Central memory CD8-positive, alpha-beta T cell (primary cell): Measurements from ENCODE around the gene HSBP1L1.
"Not testable (repeated sequence)": the region's sequence is repeated elsewhere in the genome, so short reads cannot be mapped to it uniquely, and the experiment has no call there.

ENCODE experiments used
- ATAC-seq: fragments of 150-1000 bp; cut with Tn5 transposase; replicated peaks from 2 replicates; pipeline ENCODE4 v1.10.0; 2022; ENCODE audit warnings: mild to moderate bottlenecking, moderate FRiP score, moderate number of reproducible peaks; ENCODE audit not compliant: poor library complexity, severe bottlenecking; ENCODE audit errors: extremely low read depth
- DNase-seq, 2 donors: peaks; one replicate each; pipeline ENCODE4 v3.0.0; 2021; ENCODE audit warnings: low spot score in 2 of 2
- H3K27ac Mint-ChIP-seq: one replicate; pipeline ENCODE4 v1.8.0; 2022; ENCODE audit warnings: low read depth, mild to moderate bottlenecking, moderate library complexity, mixed read lengths
- H3K27me3 Mint-ChIP-seq: one replicate; pipeline ENCODE4 v1.8.0; 2022; ENCODE audit warnings: mixed read lengths
- H3K36me3 Mint-ChIP-seq: one replicate; pipeline ENCODE4 v1.8.0; 2022; ENCODE audit warnings: mild to moderate bottlenecking, moderate library complexity, mixed read lengths; ENCODE audit not compliant: insufficient read depth
- H3K4me1 Mint-ChIP-seq: one replicate; pipeline ENCODE4 v1.8.0; 2022; ENCODE audit warnings: mixed read lengths
- H3K4me3 Mint-ChIP-seq: one replicate; pipeline ENCODE4 v1.8.0; 2022; ENCODE audit warnings: mild to moderate bottlenecking, moderate library complexity, mixed read lengths
- H3K9me3 Mint-ChIP-seq: one replicate; pipeline ENCODE4 v1.8.0; 2022; ENCODE audit warnings: mixed read lengths

Gene HSBP1L1

GRCh38 chr18:79952456-79952995, 11.9 kb upstream of the HSBP1L1 start:
- Mint-ChIP-seq H3K36me3 (peaks cover 12% of the 10 kb centered on the region), H3K9me3 (no peaks in the 10 kb centered on the region), H3K4me3 (peak overlapping the region; percentile 37), H3K27me3 (no peaks in the 10 kb centered on the region), H3K27ac (no peak overlapping the region), H3K4me1 (peaks cover 22% of the 10 kb centered on the region)
- ATAC-seq (no peak), DNase-seq (no peak)

DNA sequence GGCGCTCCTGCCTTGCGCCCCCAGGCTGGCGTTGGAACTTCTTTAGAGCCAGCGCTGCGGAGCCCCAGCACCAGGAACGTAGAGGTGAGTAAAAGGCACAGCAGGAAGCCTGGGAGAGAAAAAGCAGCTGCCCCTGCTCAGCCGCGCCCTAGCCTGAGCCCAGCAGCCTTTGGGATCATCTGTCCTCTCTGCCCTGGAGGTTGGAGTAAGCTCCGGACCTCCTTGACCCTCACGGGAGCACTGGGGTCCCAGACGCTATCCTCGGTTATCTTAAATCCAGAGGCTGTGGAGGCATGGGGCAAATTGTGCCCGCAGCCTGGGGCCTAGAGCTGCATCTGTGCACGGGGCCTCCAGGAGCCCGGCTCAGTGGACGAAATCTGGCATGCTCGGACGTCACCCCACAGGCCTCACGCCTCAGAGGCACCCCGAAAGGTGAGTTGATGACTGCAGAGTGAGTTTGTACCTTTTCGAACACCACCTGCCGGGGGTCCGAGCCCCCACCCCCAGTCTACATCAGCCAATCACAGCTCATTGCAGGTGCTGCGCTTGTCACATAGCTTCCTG, 11.4 kb upstream of the HSBP1L1 start:
- peak overlapping the region; percentile 37 for H3K4me3 Mint-ChIP-seq
- H3K36me3 Mint-ChIP-seq, result peaks cover 12% of the 10 kb centered on the region
- no peaks in the 10 kb centered on the region for H3K27me3 Mint-ChIP-seq
- DNase-seq (no peak), ATAC-seq (no peak)
- H3K9me3 Mint-ChIP-seq, result no peaks in the 10 kb centered on the region
- H3K4me1 Mint-ChIP-seq, result peaks cover 22% of the 10 kb centered on the region
- no peak overlapping the region for H3K27ac Mint-ChIP-seq

- no peak overlapping the region for H3K4me3 Mint-ChIP-seq
- H3K27me3 Mint-ChIP-seq, result no peaks in the 10 kb centered on the region
- H3K9me3 Mint-ChIP-seq, result no peaks in the 10 kb centered on the region
- peaks cover 15% of the 10 kb centered on the region for H3K4me1 Mint-ChIP-seq
- H3K27ac Mint-ChIP-seq, result no peak overlapping the region
- peaks cover 9% of the 10 kb centered on the region for H3K36me3 Mint-ChIP-seq
- ATAC-seq, result no peak
- no peak for DNase-seq
Measured at GRCh38 chr18:79953971-79954651, 10.3 kb upstream of the HSBP1L1 start.

- no peaks in the 10 kb centered on the region for H3K9me3 Mint-ChIP-seq
- H3K4me1 Mint-ChIP-seq, result peaks cover 8% of the 10 kb centered on the region
- H3K27me3 Mint-ChIP-seq, result no peaks in the 10 kb centered on the region
- H3K36me3 Mint-ChIP-seq, result peaks cover 5% of the 10 kb centered on the region
- no peak for ATAC-seq
- no peak for DNase-seq
- peak overlapping the region; percentile 0 for H3K27ac Mint-ChIP-seq
- no peak overlapping the region for H3K4me3 Mint-ChIP-seq
Measured at GRCh38 chr18:79954791-79955190, 9.7 kb upstream of the HSBP1L1 start.

DNA sequence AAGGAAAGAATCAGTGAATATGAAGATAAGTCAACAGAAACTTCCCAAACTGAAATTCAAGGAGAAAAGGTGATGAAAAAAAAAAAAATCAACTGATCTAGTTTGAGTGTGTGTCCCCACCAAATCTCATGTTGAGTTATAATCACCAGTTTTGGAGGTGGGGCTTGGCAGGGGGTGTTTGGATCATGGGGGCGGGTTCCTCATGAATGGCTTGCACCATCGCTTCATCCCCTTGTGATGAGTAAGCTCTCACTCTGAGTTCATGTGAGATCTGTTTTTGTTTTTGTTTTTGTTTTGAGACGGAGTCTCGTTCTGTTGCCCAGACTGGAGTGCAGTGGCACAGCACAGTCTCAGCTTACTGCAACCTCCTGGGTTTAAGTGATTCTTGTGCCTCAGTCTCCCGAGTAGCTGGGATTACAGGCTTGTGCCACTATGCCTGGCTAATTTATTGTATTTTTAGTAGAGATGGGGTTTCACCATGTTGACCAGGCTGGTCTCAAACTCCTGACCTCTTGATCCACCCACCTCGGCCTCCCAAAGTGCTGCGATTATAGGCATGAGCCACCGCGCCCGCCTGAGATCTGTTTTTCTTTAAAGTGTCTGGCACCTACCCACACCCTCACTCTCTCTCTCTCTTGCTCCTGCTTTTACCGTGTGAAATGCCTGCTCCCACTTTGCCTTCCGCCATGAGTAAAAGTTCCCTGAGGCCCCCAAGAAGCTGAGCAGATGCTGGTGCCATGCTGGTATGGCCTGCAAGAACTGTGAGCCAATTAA, 9.0 kb upstream of the HSBP1L1 start:
- no peaks in the 10 kb centered on the region for H3K36me3 Mint-ChIP-seq
- H3K27ac Mint-ChIP-seq, result peak overlapping the region; percentile 0
- DNase-seq, result no peak
- H3K9me3 Mint-ChIP-seq, result no peaks in the 10 kb centered on the region
- H3K4me1 Mint-ChIP-seq, result peaks cover 1% of the 10 kb centered on the region
- H3K27me3 Mint-ChIP-seq, result no peaks in the 10 kb centered on the region
- H3K4me3 Mint-ChIP-seq, result no peak overlapping the region
- ATAC-seq, result no peak

DNA sequence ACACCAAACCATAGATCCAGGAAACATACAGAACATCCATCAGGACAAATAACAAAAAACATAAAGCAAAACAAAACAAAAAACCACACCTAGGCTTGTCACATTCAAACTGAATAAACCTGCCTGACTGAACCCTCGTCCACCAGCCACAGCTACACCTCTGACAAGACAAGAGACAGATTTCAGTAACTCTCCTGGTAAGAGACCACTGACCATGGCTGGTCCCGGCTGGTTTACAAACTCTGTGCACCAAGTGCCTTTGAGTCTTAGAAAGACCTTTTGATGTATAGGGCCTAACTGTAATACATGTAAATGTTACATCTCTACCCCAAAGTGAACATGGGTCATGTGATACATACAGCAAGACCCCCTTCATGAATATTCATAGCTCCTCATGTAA, 8.2 kb upstream of the HSBP1L1 start:
- Mint-ChIP-seq H3K27me3 (no peaks in the 10 kb centered on the region), H3K27ac (no peak overlapping the region), H3K36me3 (no peaks in the 10 kb centered on the region), H3K9me3 (no peaks in the 10 kb centered on the region), H3K4me3 (no peak overlapping the region), H3K4me1 (no peaks in the 10 kb centered on the region)
- ATAC-seq, result no peak
- DNase-seq, result no peak

DNA sequence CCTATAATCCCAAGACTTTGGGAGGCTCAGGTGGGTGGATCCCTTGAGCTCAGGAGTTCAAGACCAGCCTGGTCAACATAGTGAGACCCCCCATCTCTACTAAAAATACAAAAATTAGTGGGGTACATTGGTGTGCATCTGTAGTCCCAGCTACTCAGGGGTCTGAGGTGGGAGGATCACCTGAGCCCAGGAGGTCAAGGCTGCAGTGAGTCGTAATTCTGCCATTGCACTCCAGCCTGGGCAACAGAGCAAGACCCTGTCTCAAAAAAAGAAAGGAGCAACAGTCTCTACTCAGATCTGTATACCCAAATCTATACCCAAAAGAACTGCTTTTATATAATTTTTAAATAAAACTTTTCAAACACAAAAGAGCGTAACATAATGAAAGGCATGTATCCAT, 5.5 kb upstream of the HSBP1L1 start:
- Mint-ChIP-seq H3K27me3 (no peaks in the 10 kb centered on the region), H3K36me3 (peaks cover 5% of the 10 kb centered on the region), H3K27ac (no peak overlapping the region), H3K9me3 (no peaks in the 10 kb centered on the region), H3K4me1 (peaks cover 13% of the 10 kb centered on the region), H3K4me3 (no peak overlapping the region)
- no peak for ATAC-seq
- no peak for DNase-seq

DNA sequence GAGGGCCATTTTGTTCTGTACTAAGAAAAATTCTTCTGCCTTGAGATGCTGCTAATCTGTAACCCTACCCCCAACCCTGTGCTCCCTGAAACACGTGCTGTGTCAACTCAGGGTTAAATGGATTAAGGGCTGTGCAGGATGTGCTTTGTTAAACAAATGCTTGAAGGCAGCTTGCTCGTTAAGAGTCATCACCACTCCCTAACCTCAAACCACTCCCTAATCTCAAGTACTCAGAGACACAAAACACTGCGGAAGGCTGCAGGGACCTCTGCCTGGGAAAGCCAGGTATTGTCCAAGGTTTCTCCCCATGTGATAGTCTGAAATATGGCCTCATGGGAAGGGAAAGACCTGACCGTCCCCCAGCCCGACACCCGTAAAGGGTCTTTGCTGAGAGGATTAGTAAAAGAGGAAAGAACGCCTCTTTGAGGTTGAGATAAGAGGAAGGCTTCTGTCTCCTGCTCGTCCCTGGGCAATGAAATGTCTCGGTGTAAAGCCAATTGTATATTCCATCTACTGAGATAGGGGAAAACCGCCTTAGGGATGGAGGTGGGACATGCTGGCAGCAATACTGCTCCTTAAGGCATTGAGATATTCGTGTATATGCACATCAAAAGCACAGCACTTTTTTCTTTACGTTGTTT, 4.2 kb upstream of the HSBP1L1 start:
- not testable (repeated sequence) for H3K36me3 Mint-ChIP-seq, H3K4me3 Mint-ChIP-seq
- H3K4me1 Mint-ChIP-seq, result peaks cover 16% of the 10 kb centered on the region

GRCh38 chr18:79960921-79961526, 3.4 kb upstream of the HSBP1L1 start:
- DNase-seq (no peak), ATAC-seq (no peak)
- Mint-ChIP-seq H3K27me3 (no peaks in the 10 kb centered on the region), H3K36me3 (peaks cover 10% of the 10 kb centered on the region), H3K4me1 (peaks cover 20% of the 10 kb centered on the region), H3K9me3 (no peaks in the 10 kb centered on the region), H3K4me3 (no peak overlapping the region), H3K27ac (no peak overlapping the region)

More for the DNA sequence above, 4.2 kb upstream of the HSBP1L1 start:
- not testable (repeated sequence) for H3K27me3 Mint-ChIP-seq, ATAC-seq, DNase-seq, H3K27ac Mint-ChIP-seq, H3K9me3 Mint-ChIP-seq

GRCh38 chr18:79961527-79962291, 2.7 kb upstream of the HSBP1L1 start:
- no peak overlapping the region for H3K27ac Mint-ChIP-seq
- H3K36me3 Mint-ChIP-seq, result peaks cover 10% of the 10 kb centered on the region
- no peaks in the 10 kb centered on the region for H3K27me3 Mint-ChIP-seq
- no peak overlapping the region for H3K4me3 Mint-ChIP-seq
- H3K4me1 Mint-ChIP-seq, result peaks cover 20% of the 10 kb centered on the region
- DNase-seq (no peak), ATAC-seq (no peak)
- no peaks in the 10 kb centered on the region for H3K9me3 Mint-ChIP-seq

GRCh38 chr18:79962311-79962710, 2.1 kb upstream of the HSBP1L1 start:
- peak overlapping the region; percentile 97 for H3K27ac Mint-ChIP-seq
- H3K4me1 Mint-ChIP-seq, result peaks cover 20% of the 10 kb centered on the region
- DNase-seq (no peak), ATAC-seq (no peak)
- H3K36me3 Mint-ChIP-seq, result peaks cover 10% of the 10 kb centered on the region
- H3K4me3 Mint-ChIP-seq, result no peak overlapping the region
- no peaks in the 10 kb centered on the region for H3K27me3 Mint-ChIP-seq
- H3K9me3 Mint-ChIP-seq, result no peaks in the 10 kb centered on the region
